GM13976 (cell line): ENCODE data around the gene PARD3.
"Not testable (repeated sequence)": the region's sequence is repeated elsewhere in the genome, so short reads cannot be mapped to it uniquely, and the experiment has no call there.

Experiments
- DNase-seq: peaks from one replicate; pipeline ENCODE4 v3.0.0; 2012; ENCODE audit warnings: low spot score
- CTCF ChIP-seq: IDR thresholded peaks from 2 replicates; pipeline ENCODE4 v1.5.1; 2012; ENCODE audit warnings: borderline replicate concordance, mild to moderate bottlenecking; ENCODE audit not compliant: insufficient read depth; ENCODE audit errors: extremely low read depth, missing control alignments, control extremely low read depth
- in situ Hi-C: fragments of 300-500 bp; cut with MboI; formaldehyde crosslinking; loops from one replicate; pipeline ENCODE4 v1.12.0; 2022; ENCODE audit warnings: low sequenced_read_pairs, mixed read lengths, inconsistent platforms; ENCODE audit not compliant: unreplicated experiment

Gene PARD3

GRCh38 chr10:34794835-34795234 lies 20.3 kb downstream of the PARD3 start:
- in situ Hi-C loops: no loop called here
- TF ChIP-seq CTCF: no peak

DNA sequence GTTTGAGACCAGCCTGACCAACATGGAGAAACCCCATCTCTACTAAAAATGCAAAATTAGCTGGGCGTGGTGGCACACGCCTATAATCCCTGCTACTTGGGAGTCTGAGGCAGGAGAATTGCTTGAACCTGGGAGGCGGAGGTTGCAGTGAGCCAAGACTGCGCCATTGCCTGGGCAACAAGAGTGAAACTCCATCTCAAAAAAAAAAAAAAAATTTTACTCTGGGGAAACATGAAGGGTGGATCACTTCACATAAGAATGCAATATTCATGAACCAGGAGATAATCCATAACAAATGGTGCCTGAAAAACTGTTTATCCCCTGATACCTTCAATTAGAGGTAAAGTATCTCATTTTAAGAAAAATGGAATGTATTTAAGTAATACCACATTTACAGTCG lies 21.5 kb downstream of the PARD3 start:
- in situ Hi-C loops, DNase-seq: not testable (repeated sequence)

More at GRCh38 chr10:34794835-34795234, 20.3 kb downstream of the PARD3 start:
- DNase-seq: no peak

GRCh38 chr10:34792881-34793280 lies 22.2 kb downstream of the PARD3 start:
- no peak for TF ChIP-seq CTCF
- no peak for DNase-seq
- in situ Hi-C loops: no loop called here

DNA sequence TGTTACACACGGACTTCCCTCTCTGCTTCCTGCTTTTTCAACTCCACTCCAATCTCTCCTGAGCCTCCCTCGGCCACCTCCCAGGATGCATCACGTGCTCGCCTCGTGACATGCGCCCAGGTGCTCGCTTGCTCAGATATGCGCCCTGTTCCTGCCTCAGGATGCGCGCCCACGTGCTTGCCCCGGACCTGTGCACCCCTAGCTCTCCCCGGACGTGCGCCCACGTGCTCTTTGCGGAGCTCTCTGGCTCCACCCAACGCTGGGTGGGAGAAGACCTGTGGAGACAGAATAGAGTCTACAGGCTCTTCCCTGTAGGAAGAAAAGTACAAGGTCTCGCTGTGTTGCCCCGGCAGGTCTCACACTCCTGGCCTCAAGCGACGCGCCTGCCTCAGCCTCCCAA lies 23.1 kb downstream of the PARD3 start:
- no peak for TF ChIP-seq CTCF
- in situ Hi-C loops: no loop called here
- DNase-seq: no peak

DNA sequence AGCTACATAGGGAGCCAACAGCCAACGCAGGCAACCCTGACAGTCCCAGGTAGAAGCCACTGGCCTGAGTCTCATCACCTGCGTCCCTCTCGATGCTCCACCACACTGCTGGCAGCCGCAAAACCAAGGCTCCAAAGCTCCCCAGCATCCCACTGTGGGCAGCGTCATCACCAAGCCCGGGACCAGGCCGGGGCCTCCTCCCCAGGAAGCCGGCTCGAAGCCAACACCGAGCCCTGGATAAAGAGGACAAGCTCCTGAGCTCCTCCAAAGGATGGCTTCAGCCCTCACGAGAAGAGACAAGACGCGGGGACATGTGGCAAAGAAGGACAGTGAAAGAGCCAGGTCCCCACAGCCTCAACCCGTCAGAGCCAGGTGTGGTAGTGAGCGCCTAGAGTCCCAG lies 23.9 kb downstream of the PARD3 start:
- no peak for DNase-seq
- in situ Hi-C loops: no loop called here
- TF ChIP-seq CTCF: no peak

DNA sequence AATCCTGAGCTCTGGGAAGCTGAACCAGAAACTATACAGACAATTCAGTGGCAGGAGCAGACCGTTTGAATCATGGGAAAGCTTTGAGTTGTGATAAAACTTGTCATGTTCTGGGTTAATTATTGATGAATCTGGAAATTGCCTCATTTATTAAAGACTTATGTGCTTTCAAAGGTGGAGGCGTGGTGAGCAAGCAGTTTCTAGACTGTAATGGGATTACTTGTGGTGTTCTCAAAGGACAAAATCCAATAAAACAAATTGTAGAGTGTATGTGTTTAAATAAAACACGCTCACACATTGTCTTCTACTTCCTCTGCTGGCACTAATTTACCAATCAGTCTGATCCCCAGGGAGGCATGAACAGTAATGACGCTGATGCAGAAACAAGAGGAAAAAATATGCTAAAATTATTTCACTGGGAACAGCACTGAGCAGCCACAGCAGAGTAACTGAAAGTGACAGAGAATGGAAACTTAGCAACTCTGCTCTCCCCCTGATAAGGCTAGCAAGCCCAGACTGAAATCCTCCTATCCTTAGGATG lies 25.1 kb downstream of the PARD3 start:
- in situ Hi-C loops: no loop called here
- DNase-seq: no peak
- TF ChIP-seq CTCF: no peak

DNA sequence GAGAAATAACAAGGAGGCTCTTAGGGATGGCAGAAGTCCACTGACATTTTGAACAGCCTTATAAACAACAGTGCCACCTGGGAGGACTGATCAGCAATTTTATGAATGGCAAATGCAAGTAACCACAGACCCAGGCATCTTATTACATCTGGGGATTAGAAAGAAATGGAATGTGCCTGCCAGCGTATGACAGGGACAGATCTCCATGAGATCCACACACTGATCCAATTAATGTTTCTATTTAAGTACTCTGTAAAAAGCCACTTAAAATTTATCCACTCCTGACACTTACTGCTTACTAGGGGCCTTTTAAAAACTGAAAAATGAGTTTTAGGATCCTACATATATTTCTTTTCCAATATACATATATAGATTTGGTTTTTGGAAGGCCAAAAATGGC lies 28.6 kb downstream of the PARD3 start:
- in situ Hi-C loops: no loop called here
- no peak for TF ChIP-seq CTCF
- no peak for DNase-seq
